B cell (primary cell): ENCODE results near the gene UCN2. TPM values are rescaled to one million over a fixed set of nuclear protein-coding genes. Genes with fewer than 3 reads are reported as not detected.

Experiments
- ATAC-seq: fragments of 200-7000 bp; cut with Tn5 transposase; one replicate; pipeline ENCODE4 v1.10.0; 2021; ENCODE audit warnings: low read depth, mild to moderate bottlenecking, moderate number of reproducible peaks, moderate library complexity
- CTCF ChIA-PET: fragments of 350-600 bp; sonication (Branson Sonifier 250); formaldehyde crosslinking; loops from one replicate; lab custom pipeline; 2021; ENCODE audit warnings: antibody characterized with exemption, inconsistent platforms; lab: Charles Lee
- POLR2A ChIA-PET: fragments of 350-600 bp; sonication (Branson Sonifier 250); formaldehyde crosslinking; loops from one replicate; lab custom pipeline; 2021; ENCODE audit warnings: antibody characterized with exemption; lab: Charles Lee
- DNase-seq: peaks from one replicate; pipeline ENCODE4 v3.0.0; 2013
- H2AFZ ChIP-seq: 2 replicates; pipeline ENCODE4 v1.6.1; 2012; ENCODE audit warnings: mild to moderate bottlenecking, low read depth, low read length; ENCODE audit not compliant: insufficient read depth, poor library complexity, severe bottlenecking
- H3K27ac ChIP-seq, 2 donors: 1 replicate in 1 of 2; 2 replicates in 1 of 2; pipeline ENCODE4 v1.5.1; 2012 to 2013; ENCODE audit warnings: low read length in 2 of 2, mild to moderate bottlenecking in 2 of 2, moderate library complexity in 1 of 2
- H3K27me3 ChIP-seq, 4 experiments: fragments of 200-600 bp in 1 of 4; sonication (generic) in 1 of 4; replicated peaks in 1 of 4; 1 replicate in 2 of 4; 2 replicates in 2 of 4; pipeline versions ENCODE4 v1.6.1 to v1.7.0; 2013 to 2016; ENCODE audit warnings: low read length in 3 of 4, mild to moderate bottlenecking in 2 of 4, mixed read lengths in 1 of 4, moderate library complexity in 1 of 4; ENCODE audit not compliant: insufficient read depth in 4 of 4, control insufficient read depth in 3 of 4; ENCODE audit errors: control extremely low read depth in 1 of 4
- H3K36me3 ChIP-seq, 2 experiments: replicated peaks in 1 of 2; 1 replicate in 1 of 2; 2 replicates in 1 of 2; pipeline versions ENCODE4 v1.6.1 to v1.7.1; 2013; ENCODE audit warnings: low read length in 1 of 2; ENCODE audit not compliant: insufficient read depth in 2 of 2, control insufficient read depth in 1 of 2; ENCODE audit errors: control extremely low read depth in 1 of 2, extremely low read depth in 1 of 2
- H3K4me1 ChIP-seq, 2 donors: fragments of 200-600 bp in 1 of 2; sonication (generic) in 1 of 2; 1 replicate in 1 of 2; 2 replicates in 1 of 2; pipeline versions ENCODE4 v1.5.1 to v1.6.1; 2013 to 2017; ENCODE audit warnings: low read length in 2 of 2; ENCODE audit not compliant: control insufficient read depth in 2 of 2, insufficient read depth in 2 of 2
- H3K4me2 ChIP-seq: replicated peaks from 2 replicates; pipeline ENCODE3; 2012; ENCODE audit warnings: mild to moderate bottlenecking, low read depth, low read length; ENCODE audit not compliant: poor library complexity, severe bottlenecking
- H3K4me3 ChIP-seq, 5 experiments: fragments of 200-600 bp in 1 of 5; sonication (generic) in 1 of 5; 1 replicate in 3 of 5; 2 replicates in 2 of 5; pipeline versions ENCODE4 v1.5.1 to v1.7.0; 2011 to 2016; ENCODE audit warnings: low read length in 4 of 5, mild to moderate bottlenecking in 4 of 5, low read depth in 2 of 5, control low read depth in 1 of 5, moderate library complexity in 1 of 5; ENCODE audit not compliant: insufficient read depth in 1 of 5; ENCODE audit errors: control extremely low read depth in 1 of 5, extremely low read depth in 1 of 5
- H3K79me2 ChIP-seq: fragments of 200-600 bp; sonication (generic); one replicate; pipeline ENCODE4 v1.6.0; 2016; ENCODE audit warnings: low read length; ENCODE audit not compliant: control insufficient read depth, insufficient read depth
- H3K9ac ChIP-seq: fragments of 200-600 bp; sonication (generic); 2 replicates; pipeline ENCODE4 v1.6.1; 2017; ENCODE audit warnings: mild to moderate bottlenecking, low read length, moderate library complexity
- H3K9me3 ChIP-seq, 3 donors: one replicate each; pipeline versions ENCODE4 v1.6.1 to v1.7.1; 2013; ENCODE audit warnings: low read length in 2 of 3; ENCODE audit not compliant: control insufficient read depth in 2 of 3, insufficient read depth in 1 of 3; ENCODE audit errors: control extremely low read depth in 1 of 3
- H4K20me1 ChIP-seq: 2 replicates; pipeline ENCODE4 v1.6.0; 2012; ENCODE audit warnings: mild to moderate bottlenecking, low read length; ENCODE audit not compliant: insufficient read depth, control insufficient read depth, poor library complexity, severe bottlenecking
- H3K27ac Mint-ChIP-seq: one replicate; pipeline ENCODE4 v1.8.0; 2021; ENCODE audit warnings: mixed read lengths
- H3K27me3 Mint-ChIP-seq: one replicate; pipeline ENCODE4 v1.8.0; 2021; ENCODE audit warnings: mixed read lengths
- H3K4me1 Mint-ChIP-seq: one replicate; pipeline ENCODE4 v1.8.0; 2021; ENCODE audit warnings: mixed read lengths
- H3K4me3 Mint-ChIP-seq: one replicate; pipeline ENCODE4 v1.8.0; 2021; ENCODE audit warnings: mixed read lengths
- H3K9me3 Mint-ChIP-seq: one replicate; pipeline ENCODE4 v1.8.0; 2022; ENCODE audit warnings: mixed read lengths; ENCODE audit not compliant: insufficient read depth
- CTCF ChIP-seq: fragments of 200-600 bp; IDR thresholded peaks from one replicate; pipeline ENCODE4 v1.8.0; 2022; ENCODE audit warnings: antibody characterized with exemption, mild to moderate bottlenecking
- EZH2 ChIP-seq: IDR thresholded peaks from 2 replicates; pipeline ENCODE4 v1.6.1; 2012; ENCODE audit warnings: borderline replicate concordance, low read depth, mild to moderate bottlenecking, moderate library complexity, low read length; ENCODE audit not compliant: insufficient read depth, poor library complexity, severe bottlenecking
- WGBS: methylation state at CpG from one replicate; pipeline ENCODE4 v1.1.5; 2013; ENCODE audit warnings: missing lambda C conversion rate; ENCODE audit not compliant: insufficient coverage; 5-methylcytosine and 5-hydroxymethylcytosine counted together
- intact Hi-C: fragments of 100-400 bp; cut with micrococcal nuclease; formaldehyde crosslinking; loops from one replicate; pipeline ENCODE4 v1.10.0; 2022
- polyA plus RNA-seq: library from polyadenylated mRNA; depleted of rRNA; stranded (reverse); fragments of >200 nt; gene quantifications from 2 replicates; pipeline ENCODE4 v1.2.3, GENCODE V29; 2012
- total RNA-seq, 2 donors: library from RNA; stranded (reverse); fragments of 120-200 nt in 1 of 2; gene quantifications; 1 replicate in 1 of 2; 2 replicates in 1 of 2; pipeline versions ENCODE4 v1.2.3 to v1.2.4, GENCODE V29; 2013 to 2022

The UCN2 gene
- total and polyA plus RNA-seq, 2 donors (not counting 1 experiment from before 2014, with no cell fraction given), result not detected

DNA sequence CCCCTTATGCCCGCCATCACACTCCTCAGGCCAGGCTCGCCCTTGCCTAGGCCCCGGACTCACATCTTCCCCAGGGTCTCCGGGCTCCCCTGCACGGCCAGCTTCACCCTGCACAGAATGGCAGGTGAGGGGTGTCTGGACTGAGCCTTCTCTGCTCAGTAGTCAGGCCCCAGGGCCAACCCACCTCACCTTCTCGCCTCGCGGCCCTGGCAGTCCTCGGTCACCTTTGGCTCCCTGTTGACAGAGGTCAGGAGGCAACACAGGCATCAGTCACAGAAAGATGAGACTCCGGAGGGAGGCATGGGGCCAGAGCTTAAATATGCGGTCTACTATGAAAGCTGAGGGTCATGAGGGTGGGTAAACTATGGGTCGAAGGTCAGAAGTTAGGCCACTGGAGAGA, 8.4 kb upstream of the UCN2 start:
- H3K4me3 Mint-ChIP-seq, result no peak overlapping the region

DNA sequence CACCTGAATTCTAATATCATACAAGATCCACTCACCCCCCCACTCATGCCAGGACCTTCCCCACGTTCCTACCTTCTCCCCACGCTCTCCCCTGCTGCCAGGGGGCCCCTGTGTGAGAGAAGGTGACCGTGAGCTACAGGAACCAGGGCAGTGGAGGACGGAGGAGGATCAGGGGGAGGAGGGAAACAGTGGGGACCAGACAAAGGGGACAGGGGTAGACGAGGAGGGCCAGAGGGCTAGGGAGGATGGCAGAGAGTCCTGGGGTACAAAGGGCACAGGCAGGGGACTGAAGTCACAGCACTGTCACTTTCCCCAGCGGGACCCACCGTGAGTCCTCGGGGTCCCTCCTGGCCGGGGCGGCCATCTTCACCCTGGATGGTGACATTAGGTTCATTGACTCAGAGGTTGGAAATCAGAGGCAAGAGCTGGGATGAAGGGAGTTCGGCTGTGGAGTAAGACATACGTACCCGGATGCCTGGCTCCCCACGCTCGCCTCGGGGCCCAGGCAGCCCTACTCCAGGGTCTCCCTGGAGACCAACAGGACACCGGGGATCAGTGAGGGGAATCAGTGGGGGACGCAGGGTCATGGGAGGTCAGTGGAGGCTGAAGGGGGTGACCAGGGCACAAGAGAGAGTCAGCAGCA, 6.3 kb upstream of the UCN2 start:
- no peaks in the 10 kb centered on the region for H3K36me3 ChIP-seq
- ChIA-PET POLR2A (no interaction called here), CTCF (no interaction called here)
- Mint-ChIP-seq H3K4me3 (no peak overlapping the region), H3K27me3 (no peaks in the 10 kb centered on the region), H3K4me1 (no peaks in the 10 kb centered on the region), H3K9me3 (no peaks in the 10 kb centered on the region), H3K27ac (no peak overlapping the region)
- H3K79me2 ChIP-seq, result no peaks in the 10 kb centered on the region
- no peak overlapping the region for H2AFZ ChIP-seq
- H3K9me3 ChIP-seq, result no peaks in the 10 kb centered on the region
- ATAC-seq (no peak), DNase-seq (no peak)
- no peak overlapping the region for H3K27ac ChIP-seq
- no peaks in the 10 kb centered on the region for H3K27me3 ChIP-seq
- H3K4me2 ChIP-seq, result no peak overlapping the region
- no peaks in the 10 kb centered on the region for H3K4me1 ChIP-seq
- no peaks in the 10 kb centered on the region for H4K20me1 ChIP-seq
- no peak overlapping the region for H3K4me3 ChIP-seq
- intact Hi-C loops, result no loop called here
- WGBS, result 89% methylated on average over 16 of the region's 18 CpGs
- TF ChIP-seq CTCF (no peak), EZH2 (no peak)
- H3K9ac ChIP-seq, result no peak overlapping the region

More for the DNA sequence above, 8.4 kb upstream of the UCN2 start:
- intact Hi-C loops, result no loop called here
- no peaks in the 10 kb centered on the region for H4K20me1 ChIP-seq
- DNase-seq, result no peak
- H3K36me3 ChIP-seq, result no peaks in the 10 kb centered on the region
- no peak overlapping the region for H3K27ac ChIP-seq
- CTCF ChIA-PET, result no interaction called here
- H2AFZ ChIP-seq, result no peak overlapping the region
- no peaks in the 10 kb centered on the region for H3K27me3 Mint-ChIP-seq
- no peaks in the 10 kb centered on the region for H3K9me3 ChIP-seq
- no peaks in the 10 kb centered on the region for H3K4me1 Mint-ChIP-seq
- H3K27ac Mint-ChIP-seq, result no peak overlapping the region
- no peaks in the 10 kb centered on the region for H3K4me1 ChIP-seq
- no peak for ATAC-seq
- H3K27me3 ChIP-seq, result no peaks in the 10 kb centered on the region
- no peaks in the 10 kb centered on the region for H3K9me3 Mint-ChIP-seq
- H3K4me3 ChIP-seq, result no peak overlapping the region
- POLR2A ChIA-PET, result no interaction called here
- H3K4me2 ChIP-seq, result no peak overlapping the region
- H3K9ac ChIP-seq, result no peak overlapping the region
- no peaks in the 10 kb centered on the region for H3K79me2 ChIP-seq
- TF ChIP-seq CTCF, result no peak
- TF ChIP-seq EZH2, result no peak
- WGBS, result 91% methylated on average over 12 of the region's 12 CpGs
